Kidney epithelial cell (primary cell): ENCODE results near the gene PLAC1. TPM values are rescaled to one million over a fixed set of nuclear protein-coding genes. Genes with fewer than 3 reads are reported as not detected.

Experiments
- DNase-seq: peaks from one replicate; pipeline ENCODE4 v3.0.0-alpha.2; 2010; ENCODE audit warnings: low read depth
- H3K27me3 ChIP-seq: 2 replicates; pipeline ENCODE4 v1.6.0; 2011; ENCODE audit warnings: low read length; ENCODE audit not compliant: control insufficient read depth, insufficient read depth
- H3K36me3 ChIP-seq: 2 replicates; pipeline ENCODE4 v1.5.1; 2011; ENCODE audit warnings: low read length; ENCODE audit not compliant: control insufficient read depth, insufficient read depth
- H3K4me3 ChIP-seq: 2 replicates; pipeline ENCODE4 v1.5.1; 2011; ENCODE audit warnings: low read depth, mild to moderate bottlenecking, control low read depth, low read length
- total RNA-seq: library from RNA; depleted of rRNA; stranded (reverse); fragments of >200 nt; gene quantifications from 2 replicates; pipeline ENCODE4 v1.2.3, GENCODE V29; 2015
- TF ChIP-seq, protein P1 (sequence below): IDR thresholded peaks from 2 replicates; pipeline ENCODE4 v1.5.1; 2011; ENCODE audit warnings: mild to moderate bottlenecking, moderate library complexity, low read length, control low read depth, inconsistent platforms; ENCODE audit not compliant: insufficient read depth, poor library complexity, severe bottlenecking

PLAC1 gene
- total RNA-seq, 1 donor from 2014 or later: not detected

DNA sequence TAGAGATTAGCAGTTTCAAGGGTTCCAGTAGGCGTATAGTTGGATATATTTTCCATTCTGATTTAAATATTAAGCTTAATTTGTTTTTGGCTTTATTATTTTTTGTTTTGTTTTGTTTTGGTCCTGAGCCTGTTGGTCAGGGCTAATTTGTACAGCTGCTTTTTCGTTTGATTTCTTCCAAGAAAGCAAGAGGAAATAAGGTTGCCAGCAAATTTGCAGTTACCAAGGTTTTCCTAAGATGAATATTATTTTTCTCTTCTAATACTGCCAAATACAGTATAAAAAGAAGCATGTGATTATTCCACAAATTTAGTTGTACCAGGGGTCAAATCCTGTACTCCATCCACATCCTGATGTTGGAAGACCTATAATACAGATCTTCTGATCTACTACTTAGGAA, 24.9 kb downstream of the PLAC1 start:
- Histone ChIP-seq H3K4me3 (no peak overlapping the region), H3K27me3 (peaks cover 2% of the 10 kb centered on the region), H3K36me3 (no peaks in the 10 kb centered on the region)
- TF ChIP-seq, protein P1, sequence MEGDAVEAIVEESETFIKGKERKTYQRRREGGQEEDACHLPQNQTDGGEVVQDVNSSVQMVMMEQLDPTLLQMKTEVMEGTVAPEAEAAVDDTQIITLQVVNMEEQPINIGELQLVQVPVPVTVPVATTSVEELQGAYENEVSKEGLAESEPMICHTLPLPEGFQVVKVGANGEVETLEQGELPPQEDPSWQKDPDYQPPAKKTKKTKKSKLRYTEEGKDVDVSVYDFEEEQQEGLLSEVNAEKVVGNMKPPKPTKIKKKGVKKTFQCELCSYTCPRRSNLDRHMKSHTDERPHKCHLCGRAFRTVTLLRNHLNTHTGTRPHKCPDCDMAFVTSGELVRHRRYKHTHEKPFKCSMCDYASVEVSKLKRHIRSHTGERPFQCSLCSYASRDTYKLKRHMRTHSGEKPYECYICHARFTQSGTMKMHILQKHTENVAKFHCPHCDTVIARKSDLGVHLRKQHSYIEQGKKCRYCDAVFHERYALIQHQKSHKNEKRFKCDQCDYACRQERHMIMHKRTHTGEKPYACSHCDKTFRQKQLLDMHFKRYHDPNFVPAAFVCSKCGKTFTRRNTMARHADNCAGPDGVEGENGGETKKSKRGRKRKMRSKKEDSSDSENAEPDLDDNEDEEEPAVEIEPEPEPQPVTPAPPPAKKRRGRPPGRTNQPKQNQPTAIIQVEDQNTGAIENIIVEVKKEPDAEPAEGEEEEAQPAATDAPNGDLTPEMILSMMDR: no peak
- no peak for DNase-seq

DNA sequence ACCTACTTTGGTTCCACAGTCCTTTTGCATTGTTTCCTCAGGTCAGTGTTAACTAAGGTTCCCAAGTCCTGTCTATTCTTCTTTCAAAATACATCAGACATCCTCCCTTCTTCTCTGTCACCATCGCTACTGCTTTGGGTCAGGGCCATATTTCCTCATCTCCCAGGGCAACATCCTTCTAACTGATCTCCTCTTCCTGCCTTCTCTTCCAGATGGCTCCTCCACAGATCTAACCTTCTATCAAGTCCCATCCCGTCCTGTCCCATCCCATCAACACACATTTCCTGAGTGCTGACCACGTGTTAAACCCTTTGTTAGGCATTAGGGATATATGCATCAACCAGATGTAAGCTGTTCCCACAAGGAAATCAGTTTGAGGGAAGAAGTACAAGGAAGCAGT, 25.9 kb downstream of the PLAC1 start:
- TF ChIP-seq, protein P1: no peak
- DNase-seq: no peak
- Histone ChIP-seq H3K27me3 (peaks cover 2% of the 10 kb centered on the region), H3K36me3 (no peaks in the 10 kb centered on the region), H3K4me3 (no peak overlapping the region)

DNA sequence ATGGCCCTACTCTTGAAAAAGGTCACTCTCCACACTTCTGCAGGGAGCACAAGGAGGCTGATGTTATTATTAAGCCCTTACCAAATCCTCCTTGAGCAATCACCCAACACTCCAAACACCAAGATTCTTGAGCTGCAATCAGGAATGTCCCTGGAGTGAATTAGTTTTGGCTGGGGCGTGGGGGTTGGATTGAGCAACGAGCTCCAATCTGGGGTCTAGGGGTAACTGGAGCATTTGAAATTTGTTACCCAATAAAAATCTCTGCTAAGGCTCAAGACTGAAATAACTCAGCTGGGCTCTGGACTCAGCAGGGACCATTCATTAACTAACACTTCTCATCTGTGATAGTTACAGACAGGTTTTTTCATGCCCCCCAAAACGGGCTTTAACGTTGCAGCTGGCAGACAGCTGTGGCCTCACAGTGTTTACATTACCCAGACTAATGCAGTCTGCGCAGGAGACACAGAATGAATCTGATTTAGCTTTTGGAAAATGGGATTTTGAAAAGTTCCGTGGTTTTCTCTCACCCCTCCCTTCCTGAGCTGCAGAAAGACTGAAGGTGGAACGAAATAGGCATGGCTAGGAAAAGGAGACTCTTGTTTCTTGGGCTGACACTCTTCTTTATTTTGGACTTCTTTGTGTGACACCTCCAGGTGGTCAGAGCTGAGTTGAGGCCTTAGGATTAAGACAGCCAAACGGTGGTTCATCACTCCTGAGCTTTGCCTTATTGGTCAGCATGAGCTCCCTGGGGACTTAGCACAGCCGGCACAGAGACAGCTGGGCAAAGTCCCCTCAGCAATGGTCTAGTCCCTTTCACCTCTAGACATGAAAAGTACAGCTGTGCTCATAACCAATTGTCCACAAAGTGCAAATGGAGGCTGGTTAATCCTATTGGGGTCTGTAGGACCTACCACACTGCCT, 26.6 kb downstream of the PLAC1 start:
- H3K36me3 ChIP-seq: no peaks in the 10 kb centered on the region
- no peak overlapping the region for H3K4me3 ChIP-seq
- DNase-seq: no peak
- TF ChIP-seq, protein P1: no peak
- H3K27me3 ChIP-seq: peaks cover 2% of the 10 kb centered on the region

DNA sequence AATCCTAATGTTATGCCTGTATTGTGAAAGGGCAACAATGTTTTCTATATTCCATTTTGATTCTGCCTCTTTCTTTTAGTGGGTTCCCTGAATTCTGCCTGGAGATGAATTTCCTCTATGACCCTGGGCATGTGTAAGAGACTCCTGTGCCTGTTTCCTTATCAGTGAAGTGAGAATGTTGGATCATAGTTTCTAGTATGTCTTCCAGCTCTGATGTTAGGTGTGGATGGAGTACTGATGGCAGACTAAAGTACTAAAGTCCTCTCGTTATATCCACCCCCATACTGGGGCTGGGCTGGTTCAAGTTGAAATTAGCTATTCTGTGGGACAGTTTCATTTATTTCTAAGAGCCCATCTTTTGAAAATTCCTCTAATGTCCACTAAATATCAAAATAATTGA, 29.6 kb downstream of the PLAC1 start:
- no peak for DNase-seq
- Histone ChIP-seq H3K36me3 (no peaks in the 10 kb centered on the region), H3K27me3 (no peaks in the 10 kb centered on the region), H3K4me3 (no peak overlapping the region)
- TF ChIP-seq, protein P1: no peak

DNA sequence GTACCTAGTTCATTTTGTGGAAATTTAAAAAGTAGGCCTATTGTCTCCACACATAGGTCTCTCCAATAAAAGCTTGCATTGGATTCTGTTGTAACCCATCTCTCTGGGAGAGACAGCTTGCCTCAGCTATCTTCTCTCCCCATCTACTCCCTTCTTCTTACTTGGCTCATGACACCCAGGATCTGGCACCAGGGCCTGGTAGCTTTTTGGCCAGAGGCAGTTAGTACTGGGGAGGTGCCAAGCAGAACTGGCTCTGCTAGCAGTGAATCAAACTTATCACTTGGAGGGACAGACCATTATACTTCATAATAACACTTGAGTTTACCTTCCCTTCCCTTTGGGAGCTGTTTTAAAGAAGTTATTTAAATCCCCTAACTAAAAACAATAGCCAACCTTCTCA, 31.8 kb downstream of the PLAC1 start:
- Histone ChIP-seq H3K36me3 (no peaks in the 10 kb centered on the region), H3K27me3 (no peaks in the 10 kb centered on the region), H3K4me3 (no peak overlapping the region)
- TF ChIP-seq, protein P1: no peak
- DNase-seq: no peak

DNA sequence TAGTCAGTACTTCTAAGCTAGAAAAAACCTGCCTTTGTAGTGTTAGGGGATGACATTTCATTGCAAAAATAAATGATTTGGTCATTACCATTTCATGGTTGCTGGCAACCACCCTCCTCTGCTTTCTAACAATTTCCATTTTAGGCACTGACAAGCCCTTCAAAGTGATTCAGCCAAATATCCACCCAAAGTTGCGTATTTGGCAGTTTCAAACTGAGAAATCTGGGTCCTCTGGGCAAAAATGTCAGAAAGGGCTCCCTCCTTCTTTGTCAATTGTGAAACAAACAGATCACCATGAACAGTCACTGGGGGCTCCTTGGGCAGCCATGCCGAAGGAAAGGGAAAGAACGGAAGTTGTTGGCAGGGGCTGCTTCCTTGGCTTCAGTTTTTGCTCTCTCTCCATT, 33.0 kb downstream of the PLAC1 start:
- Histone ChIP-seq H3K27me3 (no peaks in the 10 kb centered on the region), H3K4me3 (no peak overlapping the region), H3K36me3 (no peaks in the 10 kb centered on the region)
- TF ChIP-seq, protein P1: no peak
- no peak for DNase-seq
